HFF-Myc (cell line): ENCODE results near the gene CACNG5.

Source experiments
- DNase-seq: peaks from one replicate; pipeline ENCODE4 v3.0.0-alpha.2; 2011; ENCODE audit warnings: low read depth; ENCODE audit errors: extremely low read depth
- H3K4me3 ChIP-seq: replicated peaks from 2 replicates; pipeline ENCODE4 v1.5.1; 2011; ENCODE audit warnings: low read depth, mild to moderate bottlenecking, control low read depth, low read length
- CTCF ChIP-seq: IDR thresholded peaks from 2 replicates; pipeline ENCODE4 v1.5.1; 2012; ENCODE audit warnings: mild to moderate bottlenecking, low read depth, low read length, control low read depth; ENCODE audit errors: missing control alignments

The CACNG5 gene

GRCh38 chr17:66858226-66859083, 23.5 kb downstream of the CACNG5 start:
- no peak for DNase-seq
- no peak for TF ChIP-seq CTCF
- no peak overlapping the region for H3K4me3 ChIP-seq

- no peak for DNase-seq
- no peak overlapping the region for H3K4me3 ChIP-seq
- TF ChIP-seq CTCF: no peak
These were observed 24.4 kb downstream of the CACNG5 start for GRCh38 chr17:66859353-66859752.

- DNase-seq: no peak
- TF ChIP-seq CTCF: no peak
- no peak overlapping the region for H3K4me3 ChIP-seq
These were observed 25.3 kb downstream of the CACNG5 start for GRCh38 chr17:66860204-66860603.

- H3K4me3 ChIP-seq: no peak overlapping the region
- TF ChIP-seq CTCF: no peak
- no peak for DNase-seq
These were observed 28.9 kb downstream of the CACNG5 start for GRCh38 chr17:66863820-66864219.

GRCh38 chr17:66865151-66865550, 30.2 kb downstream of the CACNG5 start:
- no peak for TF ChIP-seq CTCF

GRCh38 chr17:66873962-66874361, 39.0 kb downstream of the CACNG5 start:
- no peak for DNase-seq
- TF ChIP-seq CTCF: no peak
- H3K4me3 ChIP-seq: no peak overlapping the region

More at GRCh38 chr17:66865151-66865550, 30.2 kb downstream of the CACNG5 start:
- H3K4me3 ChIP-seq: no peak overlapping the region
- DNase-seq: no peak

GRCh38 chr17:66884931-66885330, 50.0 kb downstream of the CACNG5 start:
- no peak for TF ChIP-seq CTCF
- no peak for DNase-seq
- H3K4me3 ChIP-seq: no peak overlapping the region
